IPS DF 6.9 (cell line): Measurements from ENCODE around the gene RAB27B.

Source experiments
- DNase-seq: peaks from one replicate; pipeline ENCODE4 v3.0.0-alpha.2; 2013; ENCODE audit warnings: low read depth, low spot score
- H3K27ac ChIP-seq: one replicate; pipeline ENCODE4 v1.5.1; 2013; ENCODE audit warnings: low read length, control low read depth
- H3K27me3 ChIP-seq: 2 replicates; pipeline ENCODE4 v1.6.1; 2013; ENCODE audit warnings: mild to moderate bottlenecking, low read length; ENCODE audit not compliant: control insufficient read depth, insufficient read depth
- H3K36me3 ChIP-seq: 2 replicates; pipeline ENCODE4 v1.6.1; 2013; ENCODE audit warnings: low read length; ENCODE audit not compliant: control insufficient read depth, insufficient read depth
- H3K4me1 ChIP-seq: 2 replicates; pipeline ENCODE4 v1.6.1; 2013; ENCODE audit warnings: low read length; ENCODE audit not compliant: control insufficient read depth, insufficient read depth
- H3K4me3 ChIP-seq: 2 replicates; pipeline ENCODE4 v1.5.1; 2013; ENCODE audit warnings: mild to moderate bottlenecking, low read length
- H3K9me3 ChIP-seq: 2 replicates; pipeline ENCODE4 v1.6.1; 2013; ENCODE audit warnings: low read length, inconsistent platforms; ENCODE audit not compliant: control insufficient read depth, insufficient read depth
- WGBS: extraction: QIAGEN DNeasy Blood & Tissue Kit; methylation state at CpG from one replicate; pipeline ENCODE4 v1.1.7; 2013; ENCODE audit warnings: mixed read lengths, missing lambda C conversion rate; ENCODE audit not compliant: insufficient read length, insufficient coverage; 5-methylcytosine and 5-hydroxymethylcytosine counted together

RAB27B gene

GRCh38 chr18:54879691-54880090 lies 51.4 kb downstream of the RAB27B start:
- Histone ChIP-seq H3K36me3 (no peaks in the 10 kb centered on the region), H3K27ac (no peak overlapping the region), H3K27me3 (no peaks in the 10 kb centered on the region), H3K9me3 (no peaks in the 10 kb centered on the region), H3K4me3 (no peak overlapping the region), H3K4me1 (no peaks in the 10 kb centered on the region)
- DNase-seq: no peak
- no CpG with 5 or more reads among the region's 4 CpGs for WGBS

GRCh38 chr18:54880395-54881105 lies 52.3 kb downstream of the RAB27B start:
- no CpG with 5 or more reads among the region's 5 CpGs for WGBS
- no peak for DNase-seq

DNA sequence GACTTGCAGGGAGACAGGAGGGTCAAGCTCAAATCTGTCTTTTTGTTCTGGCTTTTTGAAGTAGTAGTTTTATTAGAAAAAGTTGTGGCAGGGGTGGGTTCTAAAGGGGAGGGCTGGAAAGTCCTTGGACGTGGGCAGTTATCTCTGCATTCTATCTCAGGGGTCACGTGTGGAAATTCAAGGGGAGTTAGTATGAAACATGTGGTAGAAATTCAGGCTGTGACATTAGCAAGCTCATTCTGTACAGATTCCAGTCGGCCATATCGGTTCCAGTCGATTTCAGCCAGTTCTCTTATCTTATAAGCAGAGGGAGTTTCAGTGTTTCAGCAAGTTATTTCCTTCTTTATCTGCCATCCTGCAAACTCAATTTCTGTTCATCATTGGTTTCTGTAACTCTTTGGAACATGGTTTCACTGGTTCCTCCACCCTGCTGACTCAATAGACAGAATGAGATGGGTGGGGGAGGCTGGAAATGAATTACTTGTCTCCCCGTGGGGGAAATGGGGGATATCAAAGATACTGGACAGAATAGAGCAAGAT lies 53.0 kb downstream of the RAB27B start:
- DNase-seq: no peak
- Histone ChIP-seq H3K27ac (no peak overlapping the region), H3K4me1 (no peaks in the 10 kb centered on the region), H3K36me3 (no peaks in the 10 kb centered on the region), H3K9me3 (no peaks in the 10 kb centered on the region), H3K27me3 (no peaks in the 10 kb centered on the region), H3K4me3 (no peak overlapping the region)
- WGBS: no CpG with 5 or more reads among the region's 6 CpGs

More at GRCh38 chr18:54880395-54881105, 52.3 kb downstream of the RAB27B start:
- Histone ChIP-seq H3K4me3 (no peak overlapping the region), H3K9me3 (no peaks in the 10 kb centered on the region), H3K36me3 (no peaks in the 10 kb centered on the region), H3K27ac (no peak overlapping the region), H3K4me1 (no peaks in the 10 kb centered on the region), H3K27me3 (no peaks in the 10 kb centered on the region)

DNA sequence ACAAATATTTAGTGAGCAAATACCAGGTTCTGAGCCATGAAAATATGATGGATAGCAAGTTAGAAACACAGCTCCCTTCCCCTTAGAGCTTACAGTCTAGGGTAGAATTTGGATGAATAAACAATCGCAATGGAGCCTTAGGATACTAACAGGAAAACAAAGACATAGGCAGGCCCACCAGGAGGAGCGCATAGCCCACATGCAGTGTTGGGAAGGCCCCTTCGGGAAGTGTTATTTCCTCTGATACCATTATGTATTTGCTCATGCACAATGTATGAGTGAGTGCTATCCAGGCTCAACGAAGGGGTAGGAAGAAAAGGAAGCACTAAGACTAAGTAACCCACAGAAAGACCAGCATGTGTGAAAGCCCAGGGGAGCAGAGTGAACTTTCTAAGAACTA lies 54.0 kb downstream of the RAB27B start:
- H3K27me3 ChIP-seq: no peaks in the 10 kb centered on the region
- no peak for DNase-seq
- no CpG with 5 or more reads among the region's 4 CpGs for WGBS
- no peak overlapping the region for H3K4me3 ChIP-seq
- H3K9me3 ChIP-seq: no peaks in the 10 kb centered on the region
- H3K27ac ChIP-seq: no peak overlapping the region
- H3K4me1 ChIP-seq: no peaks in the 10 kb centered on the region
- no peaks in the 10 kb centered on the region for H3K36me3 ChIP-seq

GRCh38 chr18:54883816-54884604 lies 55.7 kb downstream of the RAB27B start:
- WGBS: no CpG with 5 or more reads among the region's 6 CpGs
- no peaks in the 10 kb centered on the region for H3K4me1 ChIP-seq
- H3K36me3 ChIP-seq: no peaks in the 10 kb centered on the region
- no peaks in the 10 kb centered on the region for H3K9me3 ChIP-seq
- H3K4me3 ChIP-seq: no peak overlapping the region
- no peak for DNase-seq
- H3K27ac ChIP-seq: no peak overlapping the region
- no peaks in the 10 kb centered on the region for H3K27me3 ChIP-seq

- no peak overlapping the region for H3K4me3 ChIP-seq
- no peaks in the 10 kb centered on the region for H3K27me3 ChIP-seq
- no peak overlapping the region for H3K27ac ChIP-seq
- DNase-seq: no peak
- no peaks in the 10 kb centered on the region for H3K4me1 ChIP-seq
- no CpG with 5 or more reads among the region's 2 CpGs for WGBS
- no peaks in the 10 kb centered on the region for H3K9me3 ChIP-seq
- H3K36me3 ChIP-seq: no peaks in the 10 kb centered on the region
These were observed 60.1 kb downstream of the RAB27B start for GRCh38 chr18:54888378-54888777.

GRCh38 chr18:54888933-54889332 lies 60.7 kb downstream of the RAB27B start:
- no peaks in the 10 kb centered on the region for H3K27me3 ChIP-seq
- DNase-seq: no peak
- no peak overlapping the region for H3K27ac ChIP-seq
- no peak overlapping the region for H3K4me3 ChIP-seq
- no peaks in the 10 kb centered on the region for H3K4me1 ChIP-seq
- H3K9me3 ChIP-seq: no peaks in the 10 kb centered on the region
- no peaks in the 10 kb centered on the region for H3K36me3 ChIP-seq
- WGBS: no CpG with 5 or more reads among the region's 2 CpGs

- DNase-seq: no peak
- Histone ChIP-seq H3K4me3 (no peak overlapping the region), H3K36me3 (no peaks in the 10 kb centered on the region), H3K27me3 (no peaks in the 10 kb centered on the region), H3K27ac (no peak overlapping the region), H3K9me3 (no peaks in the 10 kb centered on the region), H3K4me1 (no peaks in the 10 kb centered on the region)
These were observed 71.2 kb downstream of the RAB27B start for GRCh38 chr18:54899500-54899899.

DNA sequence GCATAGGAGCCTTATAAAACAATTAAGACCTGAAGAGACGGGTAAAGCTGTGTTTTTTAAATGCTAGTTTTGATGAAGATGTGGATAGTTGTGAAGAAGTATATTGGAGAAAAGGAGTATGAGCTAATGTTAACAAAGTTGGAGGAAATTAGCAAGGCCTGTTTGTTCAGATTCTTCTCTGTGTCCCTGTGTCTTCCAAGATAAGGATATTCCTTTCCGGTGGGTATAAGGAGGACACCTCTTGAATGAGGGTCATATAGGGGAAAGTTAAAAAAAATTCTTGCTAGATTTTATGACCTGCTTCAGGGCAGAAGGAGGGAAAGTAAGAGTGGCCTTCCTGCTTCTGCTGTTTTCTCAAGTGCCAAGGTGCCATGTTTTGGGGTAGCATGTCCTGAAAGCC lies 72.0 kb downstream of the RAB27B start:
- no peaks in the 10 kb centered on the region for H3K36me3 ChIP-seq
- H3K27me3 ChIP-seq: no peaks in the 10 kb centered on the region
- 100% methylated on average over 1 of the region's 2 CpGs for WGBS
- DNase-seq: no peak
- H3K4me3 ChIP-seq: no peak overlapping the region
- H3K4me1 ChIP-seq: no peaks in the 10 kb centered on the region
- no peak overlapping the region for H3K27ac ChIP-seq
- no peaks in the 10 kb centered on the region for H3K9me3 ChIP-seq

- Histone ChIP-seq H3K27me3 (no peaks in the 10 kb centered on the region), H3K4me1 (no peaks in the 10 kb centered on the region), H3K4me3 (no peak overlapping the region), H3K36me3 (no peaks in the 10 kb centered on the region), H3K27ac (no peak overlapping the region), H3K9me3 (no peaks in the 10 kb centered on the region)
- WGBS: no CpG with 5 or more reads among the region's 2 CpGs
- DNase-seq: no peak
These were observed 76.3 kb downstream of the RAB27B start for GRCh38 chr18:54904581-54904980.
